GM18499 (cell line): ENCODE results near the gene HUWE1.

Experiments
- ATAC-seq: cut with Tn5 transposase; IDR thresholded peaks from one replicate; pipeline ENCODE4 v1.9.1; 2021; ENCODE audit warnings: moderate number of reproducible peaks; ENCODE audit not compliant: insufficient read depth, unreplicated experiment

The HUWE1 gene

DNA sequence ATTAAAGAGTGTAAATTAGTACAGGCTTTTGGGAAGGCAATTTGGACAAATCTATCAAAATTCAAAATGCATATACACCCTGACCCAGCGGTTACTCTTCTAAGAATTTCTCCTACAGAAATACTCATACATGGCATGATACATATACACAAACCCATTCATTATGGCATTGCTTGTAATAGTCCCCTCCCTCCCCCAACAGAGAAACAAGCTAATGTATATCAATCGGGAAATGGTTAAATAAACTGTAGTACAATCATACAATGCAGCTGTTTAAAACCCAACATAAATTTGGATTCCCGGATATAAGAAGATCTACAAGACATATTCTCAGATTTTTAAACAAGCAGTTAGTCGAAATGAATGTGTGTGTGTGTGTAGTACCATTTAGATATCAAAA, 808 bp downstream of the HUWE1 start:
- ATAC-seq, result no peak

DNA sequence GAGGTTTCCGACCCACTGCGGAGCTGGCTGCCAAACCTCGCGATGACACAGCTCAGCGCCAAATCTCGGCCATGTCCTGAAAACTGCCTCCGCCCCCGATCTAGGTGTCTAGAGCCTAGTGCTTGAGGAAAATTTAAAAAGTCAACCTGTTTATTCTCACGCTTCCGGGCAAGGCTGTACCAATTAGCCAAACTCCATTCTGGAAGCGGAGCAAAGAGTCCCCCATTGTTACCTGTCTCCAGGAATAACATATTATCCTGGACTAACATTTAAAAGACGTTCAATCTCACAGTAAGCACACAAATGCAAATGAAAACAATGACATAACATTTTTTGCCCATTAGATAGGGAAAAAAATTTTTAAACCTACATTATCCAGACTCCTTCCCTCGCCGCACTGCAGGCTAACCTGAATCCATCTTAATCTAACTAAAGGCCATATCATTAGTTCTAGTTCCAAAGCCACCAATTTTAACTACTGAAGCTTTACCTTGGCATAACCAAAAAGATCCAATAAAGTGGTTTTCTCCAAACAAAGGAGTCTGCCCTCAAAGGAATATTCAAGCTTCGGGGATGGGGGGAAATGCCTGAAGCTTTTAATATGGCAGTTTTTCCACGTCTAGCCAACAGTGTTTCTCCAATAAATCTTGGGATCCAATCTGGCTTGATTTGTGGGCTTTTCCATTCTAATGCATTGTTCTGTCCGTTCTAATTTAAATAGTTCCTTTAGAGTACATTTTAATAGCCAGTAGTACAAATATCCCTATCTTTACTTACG, 1.9 kb downstream of the HUWE1 start:
- no peak for ATAC-seq

DNA sequence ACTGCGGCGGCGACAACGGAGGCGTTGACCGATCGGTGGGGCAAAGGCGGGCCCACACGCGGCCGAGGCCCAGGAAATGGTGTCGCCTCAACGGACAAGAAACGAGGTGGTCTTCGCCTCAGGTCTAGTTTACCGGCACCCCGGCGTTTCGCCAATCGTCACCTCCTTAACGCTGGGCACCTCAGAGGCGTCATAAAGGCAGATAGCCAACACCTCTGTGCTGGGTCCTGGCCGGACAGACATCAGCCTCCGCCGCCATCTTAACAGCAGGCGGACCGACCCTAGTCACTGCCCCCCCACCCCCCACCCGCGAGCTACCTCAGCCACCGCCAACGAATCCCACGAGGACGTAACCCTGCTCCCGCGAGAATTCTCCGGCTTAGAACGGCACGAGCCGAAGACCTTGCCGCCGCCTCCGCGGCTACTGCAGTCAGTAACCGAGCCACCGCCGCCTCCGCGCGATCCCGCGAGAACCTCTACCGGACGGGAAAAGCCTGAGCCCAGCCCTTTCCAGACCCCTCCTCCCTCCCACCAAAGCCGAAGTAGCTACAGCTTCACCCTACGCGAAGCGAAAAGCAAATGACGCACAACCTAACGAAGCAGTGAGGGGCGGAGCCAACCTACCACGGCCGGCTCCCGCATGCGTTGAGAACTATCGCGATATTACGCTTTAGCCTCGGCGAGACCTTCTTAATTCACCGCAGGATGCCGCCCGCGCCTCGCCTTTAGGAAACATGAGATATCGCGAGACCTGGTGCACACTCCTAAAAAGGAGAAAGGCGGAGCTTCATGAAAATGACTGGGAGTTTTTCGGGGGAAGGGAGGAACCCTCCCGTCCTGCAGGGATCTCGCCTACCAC, 2.7 kb downstream of the HUWE1 start:
- peak; percentile 65 for ATAC-seq

DNA sequence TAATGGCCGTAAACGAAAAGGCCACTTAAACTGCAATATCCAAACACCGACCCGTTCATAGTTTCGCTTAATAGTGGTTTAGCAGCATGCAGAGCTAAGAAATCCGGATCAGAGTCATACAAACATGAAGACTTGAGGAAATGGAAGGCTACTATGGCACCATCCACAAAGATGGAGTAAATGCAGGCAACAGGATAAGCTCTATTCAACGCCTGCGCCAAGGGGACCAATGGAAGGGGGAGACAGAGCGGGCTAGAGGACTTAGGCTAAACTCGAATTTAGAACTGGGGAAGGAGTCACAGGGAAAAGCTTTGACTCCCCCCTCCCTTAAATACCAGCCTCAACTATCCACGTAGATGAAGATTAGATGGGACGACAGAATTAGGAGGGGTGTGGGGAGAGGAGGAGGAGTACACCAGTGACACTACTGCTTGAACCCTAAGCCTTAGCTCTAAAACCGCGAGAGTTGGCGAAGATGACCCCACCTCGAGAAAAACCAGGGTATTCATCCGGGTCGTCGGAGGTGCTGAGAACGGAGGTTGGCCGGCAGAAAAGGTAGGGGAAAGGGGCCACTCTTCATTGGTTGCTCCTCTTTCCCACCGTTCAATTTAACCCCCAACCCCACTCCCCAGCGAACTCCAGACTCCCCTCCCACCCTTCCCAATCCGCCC, 3.5 kb downstream of the HUWE1 start:
- ATAC-seq, result no peak

DNA sequence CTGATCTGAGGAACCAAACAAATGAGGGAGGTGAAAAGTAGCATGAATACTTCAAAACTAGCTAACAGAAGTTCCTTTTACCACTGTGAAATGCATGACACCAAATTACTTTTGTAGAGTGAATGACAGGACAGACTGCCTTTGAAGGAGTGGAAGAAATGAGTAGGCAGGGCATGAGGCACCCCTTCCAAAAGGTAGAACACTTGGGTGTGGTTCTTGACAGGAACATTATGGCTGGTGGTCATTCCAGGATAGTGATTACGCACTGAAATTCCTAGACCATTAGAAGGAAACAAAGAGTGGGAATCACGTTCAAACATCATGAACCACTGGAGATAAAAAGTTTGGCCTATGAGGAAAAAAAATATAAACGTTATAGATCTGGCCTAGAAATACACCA, 4.9 kb downstream of the HUWE1 start:
- ATAC-seq, result no peak

DNA sequence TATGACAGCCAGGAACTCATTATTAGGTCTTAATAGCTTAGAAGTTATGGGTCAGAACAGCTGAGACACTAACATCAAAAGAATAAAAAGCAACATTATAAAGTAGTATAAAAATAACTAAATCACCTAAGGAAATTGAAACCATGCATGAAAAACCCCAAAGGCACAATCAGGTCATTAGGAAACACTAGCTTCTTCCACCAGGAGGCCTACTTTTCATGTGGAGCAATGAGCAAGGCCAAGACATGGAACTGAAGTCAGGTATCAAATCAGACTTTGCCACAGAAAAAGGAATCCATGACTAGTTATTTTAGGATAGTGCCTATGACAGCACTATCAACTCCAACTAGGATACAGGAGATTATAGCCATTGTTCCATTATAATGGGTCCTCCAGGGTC, 7.9 kb downstream of the HUWE1 start:
- ATAC-seq, result no peak

DNA sequence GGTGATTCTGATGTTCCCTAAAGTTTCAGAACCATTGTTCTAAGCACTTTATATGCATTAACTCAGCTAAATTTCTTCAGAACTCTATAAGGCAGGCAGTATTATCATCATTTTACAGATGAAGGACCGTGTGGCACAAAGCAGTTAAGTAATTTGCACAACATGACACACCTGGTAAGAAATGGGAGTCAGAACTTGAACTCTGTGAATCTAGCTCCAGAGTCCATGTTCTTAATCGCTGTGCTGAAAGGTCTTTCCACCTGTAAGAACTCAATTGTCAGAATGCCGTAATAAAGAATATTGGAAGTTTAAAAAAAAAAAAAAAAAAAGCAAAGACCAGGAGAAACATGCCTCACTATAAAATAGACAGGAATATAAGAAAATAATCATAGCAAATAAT, 9.2 kb downstream of the HUWE1 start:
- no peak for ATAC-seq

DNA sequence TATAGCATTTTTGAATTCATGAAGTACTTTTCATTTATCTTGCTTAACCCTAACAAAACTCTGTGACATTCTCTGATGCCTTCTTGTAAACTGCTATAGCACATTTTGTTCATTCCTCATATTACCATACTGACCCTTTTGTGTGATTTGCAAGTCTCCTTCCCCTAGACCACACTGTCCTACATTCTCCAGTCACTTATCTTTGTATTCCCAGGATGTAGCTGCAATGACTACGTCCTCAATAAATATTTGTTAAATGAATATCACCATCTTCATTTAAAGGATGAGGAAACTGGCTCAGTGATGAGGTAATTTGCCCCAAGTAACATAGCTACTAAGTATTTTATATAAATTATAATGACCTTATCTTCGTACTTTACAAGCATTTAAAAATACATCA, 11.9 kb downstream of the HUWE1 start:
- ATAC-seq, result no peak

DNA sequence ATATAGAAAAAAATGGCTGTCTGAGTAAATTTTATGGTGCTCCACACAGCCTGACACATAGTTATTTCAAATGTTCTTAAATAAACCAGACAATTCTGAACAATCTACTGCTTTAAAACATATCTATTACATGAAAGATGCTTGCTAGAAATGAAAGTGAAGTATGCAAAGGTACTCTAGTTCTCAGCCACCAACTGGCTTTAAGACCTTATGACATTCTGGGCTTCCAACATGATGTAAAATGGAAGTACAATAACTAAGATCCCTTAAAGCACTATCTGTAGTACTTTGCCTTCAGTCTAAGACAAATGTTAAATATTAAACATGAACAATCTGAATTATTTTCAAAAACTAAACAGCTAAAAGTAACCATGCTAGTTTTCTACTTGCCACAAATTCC, 17.3 kb downstream of the HUWE1 start:
- no peak for ATAC-seq

DNA sequence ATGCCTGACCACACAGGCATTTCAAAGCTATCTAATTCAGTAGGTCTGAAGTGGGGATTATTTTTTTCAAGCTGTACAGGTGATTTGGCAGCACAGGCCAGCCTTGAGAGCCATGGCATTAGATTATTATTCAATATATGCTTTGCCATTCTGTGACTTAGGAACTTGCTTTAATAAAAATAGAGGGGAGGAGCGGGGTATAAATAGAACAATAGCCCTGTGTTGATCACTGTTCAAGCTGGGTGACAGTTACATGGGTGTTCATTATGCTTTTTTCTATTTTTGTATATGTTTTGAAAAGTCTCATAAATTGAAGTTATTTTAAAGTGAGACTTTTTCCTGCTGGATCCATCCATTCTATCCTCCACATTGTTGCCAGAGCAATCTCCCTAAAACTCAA, 20.3 kb downstream of the HUWE1 start:
- no peak for ATAC-seq

DNA sequence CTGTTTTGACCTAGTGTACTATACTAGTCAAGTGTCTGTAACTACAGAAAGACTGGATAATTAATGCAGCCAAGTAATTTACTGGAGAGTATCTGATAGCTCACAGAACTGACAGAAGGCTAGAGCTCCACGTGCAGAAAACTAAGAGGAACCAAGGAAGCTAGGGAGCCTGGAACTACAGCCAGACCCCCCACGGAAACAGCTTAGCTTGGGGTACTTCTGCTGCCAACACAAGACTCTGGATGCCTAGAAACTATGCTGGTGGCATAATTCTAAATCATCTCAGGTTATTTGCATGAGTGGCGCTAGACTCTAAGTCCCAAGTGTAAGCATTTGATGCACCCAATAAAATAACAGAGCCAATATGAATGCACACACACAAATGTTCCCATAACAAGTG, 26.5 kb downstream of the HUWE1 start:
- ATAC-seq, result no peak

DNA sequence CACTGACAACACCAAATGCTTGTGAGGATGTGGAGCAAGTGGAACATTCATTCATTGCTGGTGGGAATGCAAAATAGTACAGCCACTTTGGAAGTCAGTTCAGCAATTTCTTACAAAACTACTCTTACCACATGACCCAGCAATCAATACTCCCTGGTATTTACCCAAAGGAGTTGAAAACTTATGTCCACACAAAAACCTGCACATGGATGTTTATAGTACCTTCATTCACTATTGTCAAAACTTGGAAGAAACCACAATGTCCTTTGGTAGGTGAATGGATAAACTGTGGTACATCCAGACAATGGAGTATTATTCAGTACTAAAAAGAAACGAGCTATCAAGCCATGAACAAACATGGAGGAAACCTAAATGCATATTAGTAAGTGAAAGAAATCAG, 27.5 kb downstream of the HUWE1 start:
- ATAC-seq, result no peak

DNA sequence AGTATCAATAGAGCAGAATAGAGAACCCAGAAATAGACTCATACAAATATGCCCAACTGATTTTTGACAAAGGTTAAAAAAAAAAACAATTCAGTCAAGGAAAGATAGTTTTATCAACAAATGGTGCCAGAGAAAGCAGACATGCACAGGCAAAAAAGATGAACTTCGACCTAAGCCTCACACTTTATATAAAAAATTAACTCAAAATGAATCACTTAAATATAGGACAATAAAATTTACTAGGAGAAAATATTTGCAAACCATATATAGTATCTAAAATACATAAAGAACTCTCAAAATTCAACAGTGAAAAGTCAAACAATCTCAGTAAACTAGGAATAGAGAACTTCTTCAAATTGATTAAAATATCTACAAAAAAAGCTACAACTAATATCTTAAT, 29.7 kb downstream of the HUWE1 start:
- ATAC-seq, result no peak

DNA sequence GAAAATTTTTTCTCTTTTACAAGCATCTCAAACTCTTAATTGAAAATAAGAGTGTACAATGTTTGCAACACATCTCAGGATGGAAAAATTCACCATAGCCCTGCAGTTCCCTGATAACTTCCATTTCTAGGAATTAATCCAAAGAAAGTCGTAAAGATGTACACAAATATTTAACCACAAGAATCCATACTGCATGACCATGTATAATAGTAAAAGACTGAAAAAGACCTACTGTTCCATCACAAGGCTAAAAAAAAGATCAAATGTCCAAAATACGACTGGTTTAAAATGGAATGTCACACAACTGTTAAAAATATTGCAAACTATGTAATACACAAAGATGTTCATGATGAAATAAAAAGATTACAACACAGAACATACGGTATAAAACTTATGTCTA, 32.1 kb downstream of the HUWE1 start:
- ATAC-seq, result no peak

DNA sequence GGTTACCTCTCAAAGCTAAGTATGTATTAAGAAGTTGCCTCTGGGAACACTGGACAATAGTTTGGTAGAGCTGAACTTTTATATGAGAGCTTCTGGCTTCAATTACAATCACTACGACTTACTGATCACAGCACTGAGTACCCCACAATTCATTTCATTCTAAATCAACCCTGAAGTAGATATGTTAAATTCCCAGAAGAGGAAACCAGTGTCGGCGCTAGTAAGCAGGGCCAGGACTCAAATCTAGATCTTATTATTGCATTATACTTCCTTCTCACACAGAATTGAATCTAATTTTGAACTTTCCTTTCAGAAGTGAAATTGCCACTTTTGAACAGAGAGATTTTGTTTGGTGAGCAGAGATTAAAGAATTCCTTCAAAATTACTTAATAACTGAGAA, 41.8 kb downstream of the HUWE1 start:
- ATAC-seq, result no peak

DNA sequence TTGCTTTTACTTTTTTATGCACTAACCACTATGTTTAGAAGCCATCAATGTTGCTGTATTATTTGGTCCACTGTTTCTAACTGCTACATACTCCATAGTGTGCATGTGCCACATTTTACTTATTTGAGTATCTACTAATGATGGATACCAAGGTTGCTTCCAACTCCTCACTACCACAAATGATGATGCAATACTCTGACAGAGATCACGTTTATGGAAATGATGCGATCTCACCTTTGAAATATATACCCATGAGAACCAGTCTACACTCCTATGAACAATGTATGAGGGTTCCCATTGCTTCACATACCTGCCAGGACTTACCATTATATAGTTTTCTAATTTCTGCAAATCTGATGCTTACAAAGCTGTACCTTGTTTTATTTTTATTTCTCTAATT, 44.2 kb downstream of the HUWE1 start:
- no peak for ATAC-seq

DNA sequence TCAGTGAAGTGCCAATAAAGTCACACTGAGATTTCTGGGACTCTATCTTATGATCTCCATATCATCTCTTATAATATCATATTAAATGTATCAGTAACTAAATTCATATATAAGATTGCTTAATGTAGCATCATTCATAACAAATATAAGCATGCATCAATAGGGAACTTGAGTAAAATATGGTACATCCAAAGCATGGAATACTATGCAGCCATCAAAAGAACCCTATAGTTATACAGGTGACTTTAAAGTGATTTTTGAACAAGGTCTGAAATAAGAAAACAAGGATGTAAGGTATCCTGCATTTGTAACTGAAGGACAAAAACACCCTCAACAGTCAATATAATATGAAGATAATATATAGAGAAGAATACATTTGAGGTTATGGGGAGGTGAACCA, 47.3 kb downstream of the HUWE1 start:
- ATAC-seq, result no peak

DNA sequence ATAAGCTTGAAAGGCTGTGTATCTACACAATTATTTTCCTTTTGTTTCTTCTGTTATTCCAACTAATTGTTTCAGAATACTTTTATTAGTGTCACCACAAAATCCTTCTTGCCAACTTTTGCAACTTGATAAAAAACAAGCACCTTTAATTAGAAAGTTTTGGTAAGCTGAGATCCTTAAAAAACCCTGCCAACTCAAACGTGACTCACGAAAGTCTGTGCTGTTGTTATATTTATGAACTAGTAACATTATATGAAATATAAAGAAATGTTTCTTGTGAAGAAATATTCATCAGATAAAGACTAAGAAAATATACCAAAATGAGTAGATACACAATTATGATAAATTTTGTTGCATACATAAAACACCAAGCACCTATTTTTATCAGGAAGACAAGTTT, 49.0 kb downstream of the HUWE1 start:
- no peak for ATAC-seq

DNA sequence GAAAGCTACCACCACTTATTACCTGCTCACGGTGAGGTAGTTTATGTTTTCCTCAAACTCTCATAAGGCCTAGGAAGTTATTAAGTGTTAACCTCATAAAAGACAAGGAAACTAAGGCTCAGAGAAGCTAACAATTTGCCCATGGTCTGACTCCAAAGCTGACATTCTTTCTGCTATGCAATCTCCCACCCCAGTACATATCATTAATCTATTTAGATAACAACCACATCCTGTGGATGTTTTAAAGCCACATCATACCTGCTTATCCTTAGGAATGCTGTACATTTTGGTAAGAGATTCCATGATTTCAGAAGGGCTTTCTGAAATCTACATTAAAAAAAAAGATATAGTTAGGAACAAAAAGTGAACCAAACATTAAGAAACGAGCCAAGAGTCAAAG, 55.4 kb downstream of the HUWE1 start:
- no peak for ATAC-seq

DNA sequence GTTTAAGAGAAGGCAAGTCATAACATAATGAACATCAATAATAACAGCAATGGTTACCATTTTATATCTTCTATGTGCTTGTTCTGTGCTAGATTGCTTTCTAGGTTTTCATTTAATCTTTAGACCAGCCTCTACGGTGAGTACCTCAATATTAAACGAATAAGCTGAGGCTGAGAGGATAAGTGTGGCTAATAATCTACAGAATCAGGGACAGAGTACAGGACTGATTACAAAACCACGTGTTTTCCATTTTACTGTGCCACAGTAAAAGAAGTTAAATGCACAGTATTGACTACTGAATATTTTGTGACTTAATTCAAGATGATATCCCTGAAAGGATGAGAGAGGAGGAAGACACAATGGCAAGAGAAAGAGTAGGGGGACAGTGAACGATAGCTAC, 56.3 kb downstream of the HUWE1 start:
- ATAC-seq, result no peak

DNA sequence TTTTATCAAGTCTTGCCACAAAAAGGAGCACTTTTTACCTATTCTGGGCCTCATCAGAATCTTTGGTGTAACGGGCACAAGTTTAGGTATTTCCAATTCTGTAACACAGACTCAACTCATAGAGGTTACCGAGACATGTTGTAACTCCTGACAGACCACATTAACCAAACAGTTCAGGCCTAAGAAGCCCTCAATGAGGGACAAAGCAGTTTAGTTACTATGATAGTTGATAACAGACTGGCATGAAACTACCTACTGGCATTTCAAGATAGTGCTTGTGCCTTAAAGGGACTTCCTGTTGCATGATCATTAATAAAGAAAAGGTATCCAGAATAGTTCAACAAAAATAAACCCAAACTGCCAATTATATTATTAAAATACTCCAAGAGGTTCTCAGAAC, 64.1 kb downstream of the HUWE1 start:
- no peak for ATAC-seq
